Activated CD8-positive, alpha-beta T cell treated with anti-CD3 and anti-CD28 coated beads for 36 hours (primary cell): ENCODE data around the gene IL1A. TPM values are rescaled to one million over a fixed set of nuclear protein-coding genes. Genes with fewer than 3 reads are reported as not detected.
A peak's percentile ranks its signal among the peaks of the same experiment; 100 is the strongest.

Source experiments
- ATAC-seq: fragments of 200-7000 bp; cut with Tn5 transposase; one replicate; pipeline ENCODE4 v1.10.0; 2021; ENCODE audit warnings: mild to moderate bottlenecking, moderate library complexity
- CTCF ChIA-PET: fragments of 350-600 bp; sonication (Branson Sonifier 250); formaldehyde crosslinking; loops from one replicate; lab custom pipeline; 2021; ENCODE audit warnings: antibody characterized with exemption; lab: Charles Lee
- POLR2A ChIA-PET: fragments of 350-600 bp; sonication (Branson Sonifier 250); formaldehyde crosslinking; loops from one replicate; lab custom pipeline; 2021; ENCODE audit warnings: antibody characterized with exemption; lab: Charles Lee
- DNase-seq: peaks from one replicate; pipeline ENCODE4 v3.0.0-alpha.2; 2020
- H3K27ac Mint-ChIP-seq: one replicate; pipeline ENCODE4 v1.8.0; 2021; ENCODE audit warnings: mild to moderate bottlenecking, mixed read lengths
- H3K27me3 Mint-ChIP-seq: one replicate; pipeline ENCODE4 v1.8.0; 2021; ENCODE audit warnings: mixed read lengths
- H3K36me3 Mint-ChIP-seq: one replicate; pipeline ENCODE4 v1.8.0; 2021; ENCODE audit warnings: low read depth, mixed read lengths
- H3K4me1 Mint-ChIP-seq: one replicate; pipeline ENCODE4 v1.8.0; 2021; ENCODE audit warnings: low read depth, mixed read lengths
- H3K4me3 Mint-ChIP-seq: one replicate; pipeline ENCODE4 v1.8.0; 2021; ENCODE audit warnings: mild to moderate bottlenecking, moderate library complexity, mixed read lengths
- H3K9me3 Mint-ChIP-seq: one replicate; pipeline ENCODE4 v1.8.0; 2021; ENCODE audit warnings: mixed read lengths
- CTCF ChIP-seq: fragments of 200-600 bp; IDR thresholded peaks from one replicate; pipeline ENCODE4 v1.8.0; 2022; ENCODE audit warnings: antibody characterized with exemption, mild to moderate bottlenecking
- intact Hi-C: fragments of 100-400 bp; cut with micrococcal nuclease; formaldehyde crosslinking; loops from one replicate; pipeline ENCODE4 v1.10.0; 2022
- total RNA-seq, 2 experiments: library from RNA; stranded (reverse); gene quantifications; one replicate each; pipeline ENCODE4 v1.2.3, GENCODE V29; 2021

Gene IL1A
- total RNA-seq, 2 experiments from 2014 or later = 0.69 to 0.99 TPM

GRCh38 chr2:112782234-112782799 is 2.0 kb downstream of the IL1A start:
- Mint-ChIP-seq H3K4me1 (peaks cover 5% of the 10 kb centered on the region), H3K27me3 (peaks cover 34% of the 10 kb centered on the region), H3K4me3 (no peak overlapping the region), H3K36me3 (no peaks in the 10 kb centered on the region), H3K9me3 (no peaks in the 10 kb centered on the region), H3K27ac (no peak overlapping the region)
- ChIA-PET CTCF (interaction anchor here (1.1 to 1.5 kb wide), 4 partner anchors 35 to 178 kb away, joined by 3 to 8 read pairs (median 4); no protein-coding TSS in a partner anchor), POLR2A (interaction anchor here (1.3 kb wide), 1 partner anchor 11 kb away, joined by 4 read pairs; no protein-coding TSS in a partner anchor)
- ATAC-seq (no peak), DNase-seq (no peak)
- no peak for TF ChIP-seq CTCF
- intact Hi-C loops = no loop called here

- no peak for TF ChIP-seq CTCF
- DNase-seq = no peak
- POLR2A ChIA-PET = interaction anchor here (1.0 kb wide), 1 partner anchor 26 kb away, joined by 3 read pairs; no protein-coding TSS in a partner anchor
- Mint-ChIP-seq H3K9me3 (no peaks in the 10 kb centered on the region), H3K4me3 (no peak overlapping the region), H3K27ac (no peak overlapping the region), H3K4me1 (peaks cover 14% of the 10 kb centered on the region), H3K27me3 (peaks cover 34% of the 10 kb centered on the region), H3K36me3 (no peaks in the 10 kb centered on the region)
- no peak for ATAC-seq
- CTCF ChIA-PET = no interaction called here
- intact Hi-C loops = no loop called here
Measured at GRCh38 chr2:112779598-112779997, 4.7 kb downstream of the IL1A start.

GRCh38 chr2:112777036-112777435 is 7.3 kb downstream of the IL1A start:
- Mint-ChIP-seq H3K4me3 (no peak overlapping the region), H3K27me3 (peaks cover 22% of the 10 kb centered on the region), H3K4me1 (peaks cover 14% of the 10 kb centered on the region), H3K27ac (no peak overlapping the region), H3K36me3 (no peaks in the 10 kb centered on the region), H3K9me3 (no peaks in the 10 kb centered on the region)
- ATAC-seq = no peak
- no peak for DNase-seq
- CTCF ChIA-PET = no interaction called here
- POLR2A ChIA-PET = interaction anchor here (0.8 to 1.0 kb wide), 3 partner anchors 10 to 48 kb away, joined by 3 to 4 read pairs (median 3); no protein-coding TSS in a partner anchor
- intact Hi-C loops = no loop called here
- TF ChIP-seq CTCF = no peak

DNA sequence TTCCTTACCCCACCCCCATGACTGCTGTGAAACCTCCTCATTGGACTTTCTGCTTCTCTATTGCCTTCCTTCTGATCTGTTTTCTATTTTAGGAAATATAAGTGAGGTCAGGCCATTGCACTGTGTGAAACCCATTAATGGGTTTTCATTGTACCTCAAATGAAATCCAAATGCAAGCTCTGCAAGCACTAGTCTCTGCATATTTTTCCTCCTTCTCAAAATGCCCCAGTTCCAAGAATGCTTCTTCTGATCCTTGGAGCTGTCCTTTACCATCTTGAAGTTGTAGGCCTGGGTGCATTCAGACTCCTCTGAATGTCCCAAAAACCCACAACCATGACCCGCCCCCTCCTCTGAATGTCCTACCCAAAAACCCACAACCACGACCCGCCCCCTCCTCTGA is 8.2 kb downstream of the IL1A start:
- ChIA-PET POLR2A (interaction anchor here (0.8 to 0.9 kb wide), 2 partner anchors 17 to 48 kb away, joined by 3 to 4 read pairs; no protein-coding TSS in a partner anchor), CTCF (no interaction called here)
- no peak overlapping the region for H3K27ac Mint-ChIP-seq
- no peak for TF ChIP-seq CTCF
- DNase-seq (no peak), ATAC-seq (peak; percentile 7)
- no peak overlapping the region for H3K4me3 Mint-ChIP-seq
- no peaks in the 10 kb centered on the region for H3K36me3 Mint-ChIP-seq
- peaks cover 14% of the 10 kb centered on the region for H3K4me1 Mint-ChIP-seq
- H3K27me3 Mint-ChIP-seq = peaks cover 19% of the 10 kb centered on the region
- H3K9me3 Mint-ChIP-seq = no peaks in the 10 kb centered on the region
- intact Hi-C loops = no loop called here

DNA sequence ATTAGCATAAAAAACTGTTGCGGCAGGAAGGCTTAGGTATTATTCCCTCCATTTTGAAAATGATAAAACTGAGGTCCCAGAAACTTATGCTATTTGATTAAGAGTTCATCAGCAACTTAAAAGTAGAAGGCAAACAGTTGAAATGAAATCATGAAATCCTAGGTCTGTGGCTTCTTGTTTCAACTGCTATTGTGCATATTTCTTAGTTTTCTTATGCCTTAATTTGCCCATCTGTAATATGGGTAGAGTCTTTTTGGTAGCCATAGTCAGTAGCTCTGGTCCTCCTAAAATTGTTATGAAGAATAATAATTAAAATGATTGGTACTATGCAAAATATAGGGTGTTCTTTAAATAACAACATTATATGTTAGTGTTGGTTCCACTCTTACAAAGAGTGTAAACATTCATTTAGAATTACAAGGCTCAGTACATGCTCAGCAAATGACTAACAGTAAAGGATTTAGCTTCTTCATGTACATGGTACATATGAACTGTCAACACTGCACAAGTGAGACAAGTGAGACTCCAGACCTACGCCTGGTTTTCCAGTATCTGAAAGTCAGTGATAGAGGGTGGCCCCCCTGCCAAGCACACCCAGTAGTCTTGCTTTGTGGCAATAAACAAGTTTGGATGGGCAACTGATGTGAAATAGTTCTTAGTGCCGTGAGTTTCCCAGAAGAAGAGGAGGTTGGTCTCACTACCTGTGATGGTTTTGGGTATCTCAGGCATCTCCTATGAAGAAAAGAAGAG is 9.6 kb downstream of the IL1A start:
- Mint-ChIP-seq H3K27me3 (peaks cover 19% of the 10 kb centered on the region), H3K36me3 (no peaks in the 10 kb centered on the region), H3K9me3 (no peaks in the 10 kb centered on the region), H3K4me3 (no peak overlapping the region), H3K4me1 (peaks cover 14% of the 10 kb centered on the region), H3K27ac (no peak overlapping the region)
- no peak for DNase-seq
- ChIA-PET POLR2A (no interaction called here), CTCF (interaction anchor here (3.9 kb wide), 1 partner anchor 167 kb away, joined by 15 read pairs; no protein-coding TSS in a partner anchor)
- ATAC-seq = no peak
- intact Hi-C loops = no loop called here
- TF ChIP-seq CTCF = no peak
